Astrocyte of the spinal cord (primary cell): ENCODE results near the gene HIVEP3.

Source experiments
- DNase-seq: peaks from one replicate; pipeline ENCODE4 v3.0.0; 2011; ENCODE audit warnings: low read depth, low spot score
- H3K4me3 ChIP-seq: 2 replicates; pipeline ENCODE4 v1.5.1; 2011; ENCODE audit warnings: low read depth, mild to moderate bottlenecking, low read length, moderate library complexity
- CTCF ChIP-seq: IDR thresholded peaks from 2 replicates; pipeline ENCODE4 v1.5.1; 2012; ENCODE audit warnings: low read depth, mild to moderate bottlenecking, low read length, inconsistent platforms
- in situ Hi-C: cut with HindIII; loops from 2 replicates; pipeline ENCODE4 v1.10.0; 2017; ENCODE audit warnings: low sequenced_read_pairs

HIVEP3 gene

GRCh38 chr1:41767534-41768525, 150.9 kb downstream of the HIVEP3 start:
- in situ Hi-C loops, result no loop called here
- H3K4me3 ChIP-seq, result no peak overlapping the region
- no peak for DNase-seq
- TF ChIP-seq CTCF, result no peak

- in situ Hi-C loops, result no loop called here
- no peak overlapping the region for H3K4me3 ChIP-seq
- no peak for TF ChIP-seq CTCF
- peak; percentile 26 for DNase-seq
Measured at GRCh38 chr1:41766546-41766945, 152.2 kb downstream of the HIVEP3 start.

- in situ Hi-C loops, result no loop called here
- no peak for DNase-seq
- TF ChIP-seq CTCF, result no peak
- H3K4me3 ChIP-seq, result no peak overlapping the region
Measured at GRCh38 chr1:41766041-41766440, 152.7 kb downstream of the HIVEP3 start.

GRCh38 chr1:41765152-41765551, 153.6 kb downstream of the HIVEP3 start:
- DNase-seq, result no peak
- in situ Hi-C loops, result no loop called here
- H3K4me3 ChIP-seq, result no peak overlapping the region
- no peak for TF ChIP-seq CTCF

GRCh38 chr1:41764656-41765055, 154.1 kb downstream of the HIVEP3 start:
- in situ Hi-C loops, result no loop called here
- no peak overlapping the region for H3K4me3 ChIP-seq
- no peak for TF ChIP-seq CTCF
- DNase-seq, result no peak

- no peak for DNase-seq
- in situ Hi-C loops, result no loop called here
- TF ChIP-seq CTCF, result no peak
- H3K4me3 ChIP-seq, result no peak overlapping the region
Measured at GRCh38 chr1:41762777-41763176, 155.9 kb downstream of the HIVEP3 start.
